ENCODE measurements around the gene FAM229B.

DNA sequence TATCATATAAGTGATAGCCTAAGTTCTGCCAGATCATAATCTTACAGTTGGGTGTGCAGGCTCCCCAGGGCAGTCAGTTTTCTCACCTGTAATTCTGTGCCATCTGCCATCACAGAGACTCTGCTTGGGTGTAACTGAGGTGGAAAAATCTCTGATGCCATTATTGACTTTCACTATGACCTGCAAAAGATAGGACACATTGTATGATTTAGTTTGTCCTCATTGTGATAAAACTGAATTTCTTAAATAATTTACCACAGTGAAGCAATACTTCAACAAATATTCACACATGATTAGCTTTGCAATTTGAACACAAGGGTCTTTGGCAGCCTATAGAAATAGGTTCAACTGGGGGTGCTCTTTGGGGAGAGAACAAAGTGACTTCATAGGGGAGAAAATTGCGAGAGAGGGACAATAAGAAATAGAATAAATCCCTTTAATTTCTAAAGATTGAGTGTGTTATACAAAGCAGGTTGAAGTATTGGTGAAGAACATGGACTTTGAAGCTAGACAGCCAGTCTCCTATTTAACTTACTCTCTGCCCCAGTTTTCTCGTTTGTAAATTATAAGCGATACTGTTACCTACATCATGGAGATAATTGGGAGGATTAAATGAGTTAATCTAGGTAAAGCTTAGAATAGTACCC lies 27.3 kb downstream of the FAM229B start:
- TF ChIP-seq, protein P1, sequence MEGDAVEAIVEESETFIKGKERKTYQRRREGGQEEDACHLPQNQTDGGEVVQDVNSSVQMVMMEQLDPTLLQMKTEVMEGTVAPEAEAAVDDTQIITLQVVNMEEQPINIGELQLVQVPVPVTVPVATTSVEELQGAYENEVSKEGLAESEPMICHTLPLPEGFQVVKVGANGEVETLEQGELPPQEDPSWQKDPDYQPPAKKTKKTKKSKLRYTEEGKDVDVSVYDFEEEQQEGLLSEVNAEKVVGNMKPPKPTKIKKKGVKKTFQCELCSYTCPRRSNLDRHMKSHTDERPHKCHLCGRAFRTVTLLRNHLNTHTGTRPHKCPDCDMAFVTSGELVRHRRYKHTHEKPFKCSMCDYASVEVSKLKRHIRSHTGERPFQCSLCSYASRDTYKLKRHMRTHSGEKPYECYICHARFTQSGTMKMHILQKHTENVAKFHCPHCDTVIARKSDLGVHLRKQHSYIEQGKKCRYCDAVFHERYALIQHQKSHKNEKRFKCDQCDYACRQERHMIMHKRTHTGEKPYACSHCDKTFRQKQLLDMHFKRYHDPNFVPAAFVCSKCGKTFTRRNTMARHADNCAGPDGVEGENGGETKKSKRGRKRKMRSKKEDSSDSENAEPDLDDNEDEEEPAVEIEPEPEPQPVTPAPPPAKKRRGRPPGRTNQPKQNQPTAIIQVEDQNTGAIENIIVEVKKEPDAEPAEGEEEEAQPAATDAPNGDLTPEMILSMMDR (IDR thresholded peaks at IDR 0.05) = no peak
- TF ChIP-seq POLR2A (IDR thresholded peaks at IDR 0.05) = no peak
